Peyer's patch (tissue), 4 donors: ENCODE measurements around the gene PPP1R15A. TPM values are rescaled to one million over a fixed set of nuclear protein-coding genes. Genes with fewer than 3 reads are reported as not detected.

Experiments
- DNase-seq, 3 donors: peaks; one replicate each; pipeline ENCODE4 v3.0.0-alpha.2; 2017 to 2019
- H3K27ac ChIP-seq, 4 donors: fragments of 200-600 bp; sonication (generic); one replicate each; pipeline ENCODE4 v1.5.1; 2016 to 2019
- H3K27me3 ChIP-seq, 2 donors: fragments of 200-600 bp; sonication (generic); one replicate each; pipeline ENCODE4 v1.5.1; 2019
- H3K36me3 ChIP-seq, 3 donors: fragments of 200-600 bp; sonication (generic); one replicate each; pipeline ENCODE4 v1.5.1; 2016 to 2019
- H3K4me1 ChIP-seq, 4 donors: fragments of 200-600 bp; sonication (generic); one replicate each; pipeline ENCODE4 v1.5.1; 2016 to 2019
- H3K4me3 ChIP-seq, 4 donors: fragments of 200-600 bp; sonication (generic); 1 replicate in 3 of 4; 2 replicates in 1 of 4; pipeline ENCODE4 v1.5.1; 2016 to 2019; ENCODE audit warnings: mild to moderate bottlenecking in 1 of 4
- H3K9me3 ChIP-seq, 4 donors: fragments of 200-600 bp; sonication (generic); one replicate each; pipeline ENCODE4 v1.5.1; 2016 to 2019; ENCODE audit warnings: mild to moderate bottlenecking in 1 of 4
- POLR2A ChIP-seq, 2 donors: fragments of 450-650 bp; IDR thresholded peaks; one replicate each; pipeline ENCODE4 v1.5.1; 2017; ENCODE audit warnings: antibody characterized with exemption in 2 of 2, mild to moderate bottlenecking in 2 of 2, moderate library complexity in 2 of 2
- total RNA-seq, 4 donors: library from RNA; depleted of rRNA; stranded (reverse); fragments of >200 nt; gene quantifications; one replicate each; pipeline ENCODE4 v1.1.0, GENCODE V29; 2016
- TF ChIP-seq, protein P1 (sequence below), 6 experiments: fragments of 450-650 bp in 4 of 6; fragments of 200-600 bp in 2 of 6; sonication (generic) in 1 of 6; IDR thresholded peaks; one replicate each; pipeline ENCODE4 v1.5.1; 2017 to 2019; ENCODE audit warnings: antibody characterized with exemption in 6 of 6, mild to moderate bottlenecking in 3 of 6, moderate library complexity in 1 of 6

PPP1R15A gene
- total RNA-seq, 4 donors from 2014 or later, result 39.2 to 198 (median 80.3) TPM

DNA sequence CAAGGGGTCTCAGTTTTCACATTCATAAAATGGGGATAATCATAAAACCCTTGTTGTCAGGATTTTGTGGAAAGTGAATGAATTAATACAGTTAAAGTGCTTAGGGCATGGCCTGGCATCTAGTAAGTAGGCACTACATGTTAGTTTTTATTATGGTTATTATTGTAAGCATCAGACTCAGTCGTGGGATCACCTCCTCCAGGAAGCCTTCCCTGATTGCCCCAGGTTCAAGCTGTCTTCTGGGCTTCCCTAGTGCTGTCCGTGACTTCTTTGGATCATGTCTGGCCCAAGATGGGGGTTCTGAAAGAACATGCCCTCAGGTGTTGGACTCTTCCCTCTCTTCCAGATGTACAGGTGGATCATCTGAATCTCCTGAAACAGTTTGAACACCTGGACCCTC lies 38.6 kb downstream of the PPP1R15A start:
- DNase-seq, result no peak
- TF ChIP-seq, protein P1, sequence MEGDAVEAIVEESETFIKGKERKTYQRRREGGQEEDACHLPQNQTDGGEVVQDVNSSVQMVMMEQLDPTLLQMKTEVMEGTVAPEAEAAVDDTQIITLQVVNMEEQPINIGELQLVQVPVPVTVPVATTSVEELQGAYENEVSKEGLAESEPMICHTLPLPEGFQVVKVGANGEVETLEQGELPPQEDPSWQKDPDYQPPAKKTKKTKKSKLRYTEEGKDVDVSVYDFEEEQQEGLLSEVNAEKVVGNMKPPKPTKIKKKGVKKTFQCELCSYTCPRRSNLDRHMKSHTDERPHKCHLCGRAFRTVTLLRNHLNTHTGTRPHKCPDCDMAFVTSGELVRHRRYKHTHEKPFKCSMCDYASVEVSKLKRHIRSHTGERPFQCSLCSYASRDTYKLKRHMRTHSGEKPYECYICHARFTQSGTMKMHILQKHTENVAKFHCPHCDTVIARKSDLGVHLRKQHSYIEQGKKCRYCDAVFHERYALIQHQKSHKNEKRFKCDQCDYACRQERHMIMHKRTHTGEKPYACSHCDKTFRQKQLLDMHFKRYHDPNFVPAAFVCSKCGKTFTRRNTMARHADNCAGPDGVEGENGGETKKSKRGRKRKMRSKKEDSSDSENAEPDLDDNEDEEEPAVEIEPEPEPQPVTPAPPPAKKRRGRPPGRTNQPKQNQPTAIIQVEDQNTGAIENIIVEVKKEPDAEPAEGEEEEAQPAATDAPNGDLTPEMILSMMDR (IDR thresholded peaks at IDR 0.05), result no peak
- no peak for TF ChIP-seq POLR2A (IDR thresholded peaks at IDR 0.05)
- Histone ChIP-seq H3K9me3 (no peaks in the 10 kb centered on the region), H3K4me1 (peaks cover 0 to 3% (median 0%) of the 10 kb centered on the region in 4 donors), H3K27me3 (no peaks in the 10 kb centered on the region), H3K27ac (no peak overlapping the region), H3K4me3 (no peak overlapping the region), H3K36me3 (peaks cover 0 to 96% (median 0%) of the 10 kb centered on the region in 3 donors)

- TF ChIP-seq, protein P1 (IDR thresholded peaks at IDR 0.05), result no peak
- TF ChIP-seq POLR2A (IDR thresholded peaks at IDR 0.05), result no peak
- Histone ChIP-seq H3K4me1 (no peaks in the 10 kb centered on the region), H3K36me3 (peaks cover 0 to 98% (median 0%) of the 10 kb centered on the region in 3 donors), H3K27me3 (no peaks in the 10 kb centered on the region), H3K9me3 (no peaks in the 10 kb centered on the region), H3K27ac (no peak overlapping the region), H3K4me3 (no peak overlapping the region)
- no peak for DNase-seq
These were observed 41.1 kb downstream of the PPP1R15A start for GRCh38 chr19:48913114-48913889.

DNA sequence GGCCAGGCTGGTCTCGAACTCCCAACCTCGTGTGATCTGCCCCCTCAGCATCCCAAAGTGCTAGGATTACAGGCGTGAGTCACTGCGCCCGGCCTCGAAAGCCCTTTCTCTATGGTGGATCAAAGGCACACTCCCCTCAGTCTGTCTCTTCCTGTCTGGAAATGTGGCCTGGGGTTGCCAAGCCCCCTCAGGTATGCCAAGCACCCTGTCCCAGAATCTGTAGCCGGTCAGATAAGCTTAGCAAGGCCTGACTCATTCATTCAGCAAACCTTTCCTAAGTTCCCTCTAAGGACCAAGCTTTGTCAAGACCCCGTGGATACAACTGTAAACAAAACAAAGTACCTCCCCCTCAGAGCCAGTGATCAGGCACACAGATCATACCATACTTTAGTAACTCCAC lies 42.0 kb downstream of the PPP1R15A start:
- no peak for DNase-seq
- H3K9me3 ChIP-seq, result no peaks in the 10 kb centered on the region
- H3K36me3 ChIP-seq, result peaks cover 0 to 100% (median 0%) of the 10 kb centered on the region in 3 donors
- no peak overlapping the region for H3K4me3 ChIP-seq
- no peak overlapping the region for H3K27ac ChIP-seq
- H3K27me3 ChIP-seq, result no peaks in the 10 kb centered on the region
- TF ChIP-seq, protein P1 (IDR thresholded peaks at IDR 0.05), result no peak
- no peak for TF ChIP-seq POLR2A (IDR thresholded peaks at IDR 0.05)
- no peaks in the 10 kb centered on the region for H3K4me1 ChIP-seq

GRCh38 chr19:48915757-48916156 lies 43.5 kb downstream of the PPP1R15A start:
- Histone ChIP-seq H3K4me3 (no peak overlapping the region), H3K4me1 (no peaks in the 10 kb centered on the region), H3K27me3 (no peaks in the 10 kb centered on the region), H3K36me3 (peaks cover 0 to 93% (median 0%) of the 10 kb centered on the region in 3 donors), H3K9me3 (no peaks in the 10 kb centered on the region), H3K27ac (no peak overlapping the region)
- no peak for DNase-seq
- TF ChIP-seq, protein P1 (IDR thresholded peaks at IDR 0.05), result no peak
- TF ChIP-seq POLR2A (IDR thresholded peaks at IDR 0.05), result no peak

DNA sequence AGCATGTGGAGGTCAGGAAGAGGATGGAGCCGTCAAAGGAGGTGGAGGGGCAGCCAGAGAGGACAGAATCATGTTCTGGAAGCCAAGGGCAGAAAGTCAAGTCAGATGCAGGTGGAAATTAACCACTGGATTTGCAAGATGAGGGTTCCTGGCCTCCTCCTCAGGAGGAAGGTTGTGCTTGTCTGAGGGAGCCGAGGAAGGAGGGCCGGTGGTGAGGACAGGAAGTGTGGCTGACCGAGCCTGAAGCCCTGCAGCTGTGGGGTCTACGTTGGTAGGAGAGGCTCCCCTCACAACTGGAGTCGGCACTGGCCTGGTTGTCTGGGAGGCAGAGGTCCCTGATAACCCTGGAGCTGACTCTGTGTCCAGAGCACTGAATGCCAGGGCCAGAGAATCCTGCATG lies 45.9 kb downstream of the PPP1R15A start:
- no peak for TF ChIP-seq POLR2A (IDR thresholded peaks at IDR 0.05)
- TF ChIP-seq, protein P1 (IDR thresholded peaks at IDR 0.05), result no peak
- Histone ChIP-seq H3K9me3 (no peaks in the 10 kb centered on the region), H3K27ac (peak overlapping the region in 1 of 4 donors; percentile 42), H3K27me3 (no peaks in the 10 kb centered on the region), H3K4me1 (no peaks in the 10 kb centered on the region), H3K4me3 (no peak overlapping the region), H3K36me3 (peaks cover 0 to 93% (median 0%) of the 10 kb centered on the region in 3 donors)
- peak in 1 of 3 donors; percentile 29 for DNase-seq
